ENCODE results near the gene CCDC171. TPM values are rescaled to one million over a fixed set of nuclear protein-coding genes. Genes with fewer than 3 reads are reported as not detected.

CCDC171 gene
- polyA plus RNA-seq, 3 donors, result 0.08 to 0.17 (median 0.10) TPM

DNA sequence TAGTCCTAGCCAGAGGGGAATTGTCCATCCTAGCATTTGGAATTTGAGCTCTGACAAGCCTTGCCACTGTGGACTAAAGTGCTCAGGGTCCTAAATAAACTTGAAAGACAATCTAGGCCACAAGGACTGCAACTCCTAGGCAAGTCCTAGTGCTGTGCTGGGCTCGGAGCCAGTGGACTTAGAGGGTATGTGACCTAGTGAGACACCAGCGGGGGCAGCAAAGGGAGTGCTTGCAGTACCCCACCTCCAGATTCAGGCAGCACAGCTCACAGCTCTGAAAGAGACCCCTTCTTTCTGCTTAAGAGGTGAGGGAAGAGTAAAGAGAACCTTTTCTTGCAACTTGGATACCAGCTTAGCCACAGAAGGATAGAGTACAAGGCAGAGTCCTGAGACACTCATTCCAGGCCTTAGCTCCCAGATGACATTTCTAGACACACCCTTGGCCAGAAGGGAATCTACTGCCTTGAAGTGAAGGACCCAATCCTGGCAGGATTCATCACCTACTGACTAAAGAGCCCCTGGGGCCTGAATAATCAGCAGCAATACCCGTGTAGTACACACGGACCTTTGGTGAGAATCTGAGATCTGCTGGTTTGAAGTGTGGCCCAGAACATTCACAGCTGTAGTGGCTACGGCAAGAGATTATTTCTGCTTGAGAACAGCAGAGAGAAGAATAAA lies 164.6 kb downstream of the CCDC171 start:
- Histone ChIP-seq H3K4me1 (ENCODE audit: control insufficient read depth in 1 of 2, insufficient read depth in 2 of 2, low read length in 2 of 2) (no peaks in the 10 kb centered on the region), H3K27me3 (ENCODE audit: control insufficient read depth in 2 of 2, insufficient read depth in 2 of 2, low read length in 2 of 2) (no peaks in the 10 kb centered on the region), H3K27ac (ENCODE audit: low read depth in 1 of 2, low read length in 2 of 2) (no peak overlapping the region), H3K9ac (ENCODE audit: insufficient read depth, low read length, poor library complexity, severe bottlenecking) (no peak overlapping the region), H3K9me3 (replicated peaks in 1 of 2; ENCODE audit: control insufficient read depth in 1 of 2, insufficient read depth in 1 of 2, low read length in 2 of 2) (no peaks in the 10 kb centered on the region), H3K79me2 (ENCODE audit: insufficient read depth, low read length) (no peaks in the 10 kb centered on the region), H3K36me3 (replicated peaks in 1 of 2; ENCODE audit: control insufficient read depth in 1 of 2, insufficient read depth in 2 of 2, low read length in 2 of 2) (no peaks in the 10 kb centered on the region), H3K4me3 (replicated peaks in 1 of 3; ENCODE audit: low read depth in 2 of 3, low read length in 3 of 3) (no peak overlapping the region), H4K20me1 (ENCODE audit: insufficient read depth, low read length) (no peaks in the 10 kb centered on the region), H3K4me2 (replicated peaks; ENCODE audit: extremely low read depth, low read length, poor library complexity, severe bottlenecking) (no peak overlapping the region), H2AFZ (ENCODE audit: insufficient read depth, low read depth, low read length, poor library complexity, severe bottlenecking) (no peak overlapping the region)
- H3K4me1 Mint-ChIP-seq, result no peaks in the 10 kb centered on the region
- TF ChIP-seq, protein P1, sequence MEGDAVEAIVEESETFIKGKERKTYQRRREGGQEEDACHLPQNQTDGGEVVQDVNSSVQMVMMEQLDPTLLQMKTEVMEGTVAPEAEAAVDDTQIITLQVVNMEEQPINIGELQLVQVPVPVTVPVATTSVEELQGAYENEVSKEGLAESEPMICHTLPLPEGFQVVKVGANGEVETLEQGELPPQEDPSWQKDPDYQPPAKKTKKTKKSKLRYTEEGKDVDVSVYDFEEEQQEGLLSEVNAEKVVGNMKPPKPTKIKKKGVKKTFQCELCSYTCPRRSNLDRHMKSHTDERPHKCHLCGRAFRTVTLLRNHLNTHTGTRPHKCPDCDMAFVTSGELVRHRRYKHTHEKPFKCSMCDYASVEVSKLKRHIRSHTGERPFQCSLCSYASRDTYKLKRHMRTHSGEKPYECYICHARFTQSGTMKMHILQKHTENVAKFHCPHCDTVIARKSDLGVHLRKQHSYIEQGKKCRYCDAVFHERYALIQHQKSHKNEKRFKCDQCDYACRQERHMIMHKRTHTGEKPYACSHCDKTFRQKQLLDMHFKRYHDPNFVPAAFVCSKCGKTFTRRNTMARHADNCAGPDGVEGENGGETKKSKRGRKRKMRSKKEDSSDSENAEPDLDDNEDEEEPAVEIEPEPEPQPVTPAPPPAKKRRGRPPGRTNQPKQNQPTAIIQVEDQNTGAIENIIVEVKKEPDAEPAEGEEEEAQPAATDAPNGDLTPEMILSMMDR (IDR thresholded peaks at IDR 0.05), result no peak
- H3K27ac Mint-ChIP-seq, result no peak overlapping the region
- intact Hi-C loops (cut with micrococcal nuclease), result no loop called here
- WGBS (ENCODE audit: insufficient coverage), result 100% methylated on average over 2 of the region's 5 CpGs
- no peaks in the 10 kb centered on the region for H3K36me3 Mint-ChIP-seq
- H3K9me3 Mint-ChIP-seq, result peaks cover 0 to 6% (median 0%) of the 10 kb centered on the region in 7 donors
- DNase-seq, result no peak
- H3K27me3 Mint-ChIP-seq (ENCODE audit: low read depth in 3 of 3), result peaks cover 0 to 2% (median 0%) of the 10 kb centered on the region in 3 donors
- H3K4me3 Mint-ChIP-seq, result no peak overlapping the region

DNA sequence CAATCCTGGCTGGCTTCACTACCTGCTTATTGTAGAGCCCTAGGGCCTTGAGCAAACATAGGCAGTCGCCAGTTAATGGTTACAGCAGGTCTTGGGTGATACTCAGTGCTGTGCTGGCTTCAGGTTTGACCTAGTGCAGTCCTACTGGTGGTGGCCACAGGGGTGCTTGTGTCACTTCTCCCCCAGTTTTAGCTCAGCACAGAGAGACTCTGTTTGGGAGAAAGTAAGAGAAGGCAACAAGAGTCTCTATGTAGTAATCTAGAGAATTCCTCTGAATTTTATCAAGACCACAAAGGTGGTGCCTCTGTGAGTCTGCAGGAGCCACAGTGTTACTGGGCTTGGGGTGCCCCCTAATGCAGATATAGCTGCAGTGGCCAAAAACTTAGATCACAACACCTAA lies 165.6 kb downstream of the CCDC171 start:
- H3K4me1 Mint-ChIP-seq, result no peaks in the 10 kb centered on the region
- no peaks in the 10 kb centered on the region for H4K20me1 ChIP-seq (ENCODE audit: insufficient read depth, low read length)
- H3K9me3 ChIP-seq (replicated peaks in 1 of 2; ENCODE audit: control insufficient read depth in 1 of 2, insufficient read depth in 1 of 2, low read length in 2 of 2), result no peaks in the 10 kb centered on the region
- no peak overlapping the region for H3K27ac Mint-ChIP-seq
- no peak overlapping the region for H2AFZ ChIP-seq (ENCODE audit: insufficient read depth, low read depth, low read length, poor library complexity, severe bottlenecking)
- DNase-seq, result no peak
- 85% methylated on average over 1 of the region's 1 CpG for WGBS (ENCODE audit: insufficient coverage)
- H3K4me2 ChIP-seq (replicated peaks; ENCODE audit: extremely low read depth, low read length, poor library complexity, severe bottlenecking), result no peak overlapping the region
- TF ChIP-seq, protein P1 (IDR thresholded peaks at IDR 0.05), result no peak
- no peak overlapping the region for H3K4me3 Mint-ChIP-seq
- peaks cover 0 to 6% (median 0%) of the 10 kb centered on the region in 7 donors for H3K9me3 Mint-ChIP-seq
- H3K9ac ChIP-seq (ENCODE audit: insufficient read depth, low read length, poor library complexity, severe bottlenecking), result no peak overlapping the region
- H3K36me3 Mint-ChIP-seq, result no peaks in the 10 kb centered on the region
- H3K27me3 ChIP-seq (ENCODE audit: control insufficient read depth in 2 of 2, insufficient read depth in 2 of 2, low read length in 2 of 2), result no peaks in the 10 kb centered on the region
- no peaks in the 10 kb centered on the region for H3K36me3 ChIP-seq (replicated peaks in 1 of 2; ENCODE audit: control insufficient read depth in 1 of 2, insufficient read depth in 2 of 2, low read length in 2 of 2)
- no peak overlapping the region for H3K27ac ChIP-seq (ENCODE audit: low read depth in 1 of 2, low read length in 2 of 2)
- intact Hi-C loops (cut with micrococcal nuclease), result no loop called here
- H3K27me3 Mint-ChIP-seq (ENCODE audit: low read depth in 3 of 3), result peaks cover 0 to 2% (median 0%) of the 10 kb centered on the region in 3 donors
- H3K4me1 ChIP-seq (ENCODE audit: control insufficient read depth in 1 of 2, insufficient read depth in 2 of 2, low read length in 2 of 2), result no peaks in the 10 kb centered on the region
- no peak overlapping the region for H3K4me3 ChIP-seq (replicated peaks in 1 of 3; ENCODE audit: low read depth in 2 of 3, low read length in 3 of 3)
- no peaks in the 10 kb centered on the region for H3K79me2 ChIP-seq (ENCODE audit: insufficient read depth, low read length)

Data from CD14-positive monocyte (primary cell).